Measurements from ENCODE around the gene NTSR2.

Gene NTSR2

GRCh38 chr2:11655495-11655894, 14.5 kb downstream of the NTSR2 start:
- FAIRE-seq: no peak

GRCh38 chr2:11652553-11652952, 17.4 kb downstream of the NTSR2 start:
- no peak for FAIRE-seq

- FAIRE-seq: no peak
Observed at GRCh38 chr2:11651856-11652548, 18.0 kb downstream of the NTSR2 start.

GRCh38 chr2:11649093-11649492, 20.9 kb downstream of the NTSR2 start:
- no peak for FAIRE-seq

- FAIRE-seq: no peak
Observed at GRCh38 chr2:11647834-11648600, 22.0 kb downstream of the NTSR2 start.

- no peak for FAIRE-seq
Observed at GRCh38 chr2:11646530-11646929, 23.5 kb downstream of the NTSR2 start.

- no peak for FAIRE-seq
Observed at GRCh38 chr2:11644293-11644692, 25.7 kb downstream of the NTSR2 start.

GRCh38 chr2:11642972-11643371, 27.0 kb downstream of the NTSR2 start:
- no peak for FAIRE-seq

GRCh38 chr2:11640132-11640531, 29.9 kb downstream of the NTSR2 start:
- FAIRE-seq: no peak

GRCh38 chr2:11639503-11639902, 30.5 kb downstream of the NTSR2 start:
- FAIRE-seq: no peak

- FAIRE-seq: no peak
Observed at GRCh38 chr2:11637546-11637945, 32.4 kb downstream of the NTSR2 start.

GRCh38 chr2:11636593-11637295, 33.3 kb downstream of the NTSR2 start:
- FAIRE-seq: no peak

GRCh38 chr2:11635141-11635540, 34.9 kb downstream of the NTSR2 start:
- no peak for FAIRE-seq

- no peak for FAIRE-seq
Observed at GRCh38 chr2:11634584-11634983, 35.4 kb downstream of the NTSR2 start.

GRCh38 chr2:11633923-11634478, 36.0 kb downstream of the NTSR2 start:
- FAIRE-seq: no peak

- FAIRE-seq: no peak
Observed at GRCh38 chr2:11631462-11631861, 38.5 kb downstream of the NTSR2 start.

- FAIRE-seq: no peak
Observed at GRCh38 chr2:11630855-11631254, 39.1 kb downstream of the NTSR2 start.

- FAIRE-seq: no peak
Observed at GRCh38 chr2:11629851-11630250, 40.1 kb downstream of the NTSR2 start.

- FAIRE-seq: no peak
Observed at GRCh38 chr2:11629215-11629614, 40.8 kb downstream of the NTSR2 start.

- no peak for FAIRE-seq
Observed at GRCh38 chr2:11628675-11629074, 41.3 kb downstream of the NTSR2 start.

- no peak for FAIRE-seq
Observed at GRCh38 chr2:11625671-11626070, 44.3 kb downstream of the NTSR2 start.

GRCh38 chr2:11624893-11625292, 45.1 kb downstream of the NTSR2 start:
- no peak for FAIRE-seq

GRCh38 chr2:11622611-11623010, 47.4 kb downstream of the NTSR2 start:
- FAIRE-seq: no peak

GRCh38 chr2:11621410-11621809, 48.6 kb downstream of the NTSR2 start:
- no peak for FAIRE-seq

Data from G401.6 (cell line).